Loucy (cell line): ENCODE results near the gene DOCK9.

ENCODE experiments used
- EZH2phosphoT487 ChIP-seq: fragments of 200-600 bp; IDR thresholded peaks from 2 replicates; pipeline ENCODE4 v1.6.1; 2018; ENCODE audit warnings: antibody characterized with exemption, mild to moderate bottlenecking, moderate library complexity, borderline replicate concordance
- TF ChIP-seq, protein P1 (sequence below): fragments of 200-600 bp; sonication (generic); conservative IDR thresholded peaks from 2 replicates; pipeline ENCODE4 v1.5.1; 2014; ENCODE audit warnings: mild to moderate bottlenecking, antibody characterized with exemption, low read length

DNA sequence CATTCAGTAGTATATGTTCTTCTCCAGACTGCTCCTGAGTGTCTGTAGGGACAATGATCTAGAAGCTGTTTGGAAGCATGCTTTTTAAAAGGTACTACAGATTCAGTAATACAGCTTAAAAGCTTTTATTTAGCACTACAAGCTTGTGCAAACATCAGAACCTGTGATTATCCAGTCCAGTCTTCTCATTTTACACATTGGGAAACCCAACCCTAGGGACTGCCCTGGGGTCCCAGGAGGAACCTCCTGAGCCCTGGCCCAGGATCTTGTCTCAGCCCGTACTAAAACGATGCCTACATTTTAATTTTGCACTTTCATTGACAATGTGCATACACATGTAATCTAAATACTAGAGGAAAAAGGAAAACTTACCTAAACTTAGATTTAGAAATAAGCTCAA is 12.5 kb downstream of the DOCK9 start:
- TF ChIP-seq, protein P1, sequence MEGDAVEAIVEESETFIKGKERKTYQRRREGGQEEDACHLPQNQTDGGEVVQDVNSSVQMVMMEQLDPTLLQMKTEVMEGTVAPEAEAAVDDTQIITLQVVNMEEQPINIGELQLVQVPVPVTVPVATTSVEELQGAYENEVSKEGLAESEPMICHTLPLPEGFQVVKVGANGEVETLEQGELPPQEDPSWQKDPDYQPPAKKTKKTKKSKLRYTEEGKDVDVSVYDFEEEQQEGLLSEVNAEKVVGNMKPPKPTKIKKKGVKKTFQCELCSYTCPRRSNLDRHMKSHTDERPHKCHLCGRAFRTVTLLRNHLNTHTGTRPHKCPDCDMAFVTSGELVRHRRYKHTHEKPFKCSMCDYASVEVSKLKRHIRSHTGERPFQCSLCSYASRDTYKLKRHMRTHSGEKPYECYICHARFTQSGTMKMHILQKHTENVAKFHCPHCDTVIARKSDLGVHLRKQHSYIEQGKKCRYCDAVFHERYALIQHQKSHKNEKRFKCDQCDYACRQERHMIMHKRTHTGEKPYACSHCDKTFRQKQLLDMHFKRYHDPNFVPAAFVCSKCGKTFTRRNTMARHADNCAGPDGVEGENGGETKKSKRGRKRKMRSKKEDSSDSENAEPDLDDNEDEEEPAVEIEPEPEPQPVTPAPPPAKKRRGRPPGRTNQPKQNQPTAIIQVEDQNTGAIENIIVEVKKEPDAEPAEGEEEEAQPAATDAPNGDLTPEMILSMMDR = no peak
- TF ChIP-seq EZH2phosphoT487 = no peak
